Esophagus (tissue), 2 donors: ENCODE data around the gene C6orf15. TPM values are rescaled to one million over a fixed set of nuclear protein-coding genes. Genes with fewer than 3 reads are reported as not detected.
"Not testable (repeated sequence)": the region's sequence is repeated elsewhere in the genome, so short reads cannot be mapped to it uniquely, and the experiment has no call there.

Source experiments
- H3K27ac ChIP-seq, 2 donors: one replicate each; pipeline ENCODE4 v1.5.1; 2013; ENCODE audit warnings: low read depth in 2 of 2, mild to moderate bottlenecking in 2 of 2, inconsistent platforms in 1 of 2, low read length in 1 of 2, moderate library complexity in 1 of 2
- H3K27me3 ChIP-seq, 2 donors: one replicate each; pipeline ENCODE4 v1.6.1; 2013; ENCODE audit warnings: low read length in 2 of 2, control low read depth in 1 of 2, mild to moderate bottlenecking in 1 of 2; ENCODE audit not compliant: insufficient read depth in 2 of 2, control insufficient read depth in 1 of 2
- H3K36me3 ChIP-seq, 2 donors: one replicate each; pipeline ENCODE4 v1.6.1; 2013; ENCODE audit warnings: low read length in 1 of 2; ENCODE audit not compliant: control insufficient read depth in 2 of 2, insufficient read depth in 2 of 2
- H3K4me1 ChIP-seq, 2 donors: one replicate each; pipeline ENCODE4 v1.6.1; 2013; ENCODE audit warnings: low read length in 1 of 2; ENCODE audit not compliant: control insufficient read depth in 2 of 2, insufficient read depth in 2 of 2
- H3K4me3 ChIP-seq, 2 donors: one replicate each; pipeline ENCODE4 v1.5.1; 2013; ENCODE audit warnings: low read length in 2 of 2, mild to moderate bottlenecking in 2 of 2, low read depth in 1 of 2, moderate library complexity in 1 of 2
- H3K9me3 ChIP-seq, 2 donors: one replicate each; pipeline ENCODE4 v1.6.1; 2013; ENCODE audit warnings: mild to moderate bottlenecking in 2 of 2, low read depth in 1 of 2, low read length in 1 of 2, moderate library complexity in 1 of 2; ENCODE audit not compliant: control insufficient read depth in 2 of 2, insufficient read depth in 1 of 2
- WGBS, 2 donors: extraction: QIAGEN DNeasy Blood & Tissue Kit; methylation state at CpG; one replicate each; pipeline ENCODE4 v1.1.7; 2013; 5-methylcytosine and 5-hydroxymethylcytosine counted together
- polyA plus RNA-seq, 2 donors: library from polyadenylated mRNA; stranded (reverse); fragments of 200-250 nt; gene quantifications; one replicate each; pipeline ENCODE4 v1.2.3, GENCODE V29; 2013
- donor health status: healthy with polysubstance abuse.
- donor health status: Bipolar disorder and iron deficiency.

Gene C6orf15
- polyA plus RNA-seq, 2 donors: 0.08 TPM; not detected in 1

DNA sequence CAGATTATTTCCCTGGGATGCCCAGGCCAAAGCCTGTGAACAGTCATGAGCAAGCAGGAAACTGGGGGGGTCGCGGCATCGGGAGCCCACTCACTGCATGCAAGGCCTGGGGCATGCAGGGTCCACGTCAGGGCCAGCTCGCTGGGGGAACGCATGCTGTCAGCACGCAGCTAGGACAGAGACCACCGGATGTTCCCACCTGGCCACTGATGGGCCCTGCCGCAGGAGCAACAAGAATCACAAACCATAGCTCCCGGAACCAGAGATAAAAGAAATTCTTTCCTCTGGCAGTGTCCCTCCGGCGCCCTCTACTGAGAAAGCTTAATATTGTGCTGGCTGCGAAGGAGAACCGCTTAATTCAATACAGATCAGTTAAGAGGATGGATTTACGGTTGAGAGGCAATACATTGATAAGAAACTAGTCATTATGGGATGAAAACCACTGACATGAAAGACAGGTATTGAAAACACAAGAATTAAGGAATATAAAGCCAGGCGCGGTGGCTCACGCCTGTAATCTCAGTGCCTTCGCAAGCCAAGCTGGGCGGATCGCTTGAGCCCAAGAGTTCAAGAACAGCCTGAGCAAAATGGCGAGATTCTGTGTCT is 32.6 kb downstream of the C6orf15 start:
- Histone ChIP-seq H3K4me3 (no peak overlapping the region), H3K27ac (no peak overlapping the region), H3K4me1 (peaks cover 0 to 3% of the 10 kb centered on the region in 2 donors), H3K9me3 (no peaks in the 10 kb centered on the region), H3K27me3 (no peaks in the 10 kb centered on the region), H3K36me3 (no peaks in the 10 kb centered on the region)
- WGBS, 2 donors: 22 to 23% methylated on average over 22 of the region's 22 CpGs

DNA sequence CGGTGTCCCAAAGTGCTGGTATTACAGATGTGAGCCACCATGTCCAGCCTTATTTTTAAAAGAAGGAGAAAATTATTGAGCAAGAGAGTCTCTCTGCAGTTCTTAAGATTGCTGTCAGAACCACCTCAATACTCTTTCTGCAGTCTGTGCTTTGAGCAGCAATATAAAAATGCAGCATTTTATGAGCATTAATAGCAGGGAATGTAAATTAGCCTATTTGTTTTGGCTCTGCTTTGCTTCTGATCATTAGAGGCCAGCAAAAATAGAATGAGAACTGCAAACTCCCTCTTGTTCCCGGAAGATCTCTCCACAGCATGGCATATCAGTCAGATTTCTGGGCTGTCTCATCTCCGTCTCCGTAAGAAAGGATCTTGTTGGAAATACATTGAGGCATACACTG is 35.8 kb downstream of the C6orf15 start:
- peaks cover 0 to 3% of the 10 kb centered on the region in 2 donors for H3K4me1 ChIP-seq
- 86 to 89% methylated on average over 4 of the region's 4 CpGs for WGBS, 2 donors
- no peaks in the 10 kb centered on the region for H3K36me3 ChIP-seq
- no peaks in the 10 kb centered on the region for H3K27me3 ChIP-seq
- H3K4me3 ChIP-seq: no peak overlapping the region
- no peak overlapping the region for H3K27ac ChIP-seq
- no peaks in the 10 kb centered on the region for H3K9me3 ChIP-seq

DNA sequence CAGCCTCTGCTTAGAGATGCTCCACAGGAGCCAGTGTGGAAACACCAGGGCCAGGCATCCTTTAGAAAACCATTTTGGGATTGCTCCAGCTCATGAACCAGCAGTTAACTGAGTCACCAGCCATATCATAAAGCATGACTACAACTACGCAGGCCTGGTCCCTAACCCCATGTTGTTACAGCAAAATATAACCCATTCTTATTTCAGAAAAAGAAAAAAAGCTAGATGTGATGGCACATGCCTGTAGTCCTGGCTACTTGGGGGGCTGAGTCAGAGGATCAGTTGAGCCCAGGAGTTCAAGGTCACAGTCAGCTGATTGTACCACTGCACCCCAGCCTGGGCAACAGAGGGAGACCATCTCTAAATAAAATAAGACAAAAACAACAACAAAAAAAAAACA is 36.8 kb downstream of the C6orf15 start:
- Histone ChIP-seq H3K9me3 (no peaks in the 10 kb centered on the region), H3K4me3 (no peak overlapping the region), H3K27ac (no peak overlapping the region), H3K27me3 (no peaks in the 10 kb centered on the region), H3K36me3 (no peaks in the 10 kb centered on the region), H3K4me1 (peaks cover under 1 to 7% of the 10 kb centered on the region in 2 donors)
- WGBS, 2 donors: 61 to 85% methylated on average over 1 of the region's 1 CpG

DNA sequence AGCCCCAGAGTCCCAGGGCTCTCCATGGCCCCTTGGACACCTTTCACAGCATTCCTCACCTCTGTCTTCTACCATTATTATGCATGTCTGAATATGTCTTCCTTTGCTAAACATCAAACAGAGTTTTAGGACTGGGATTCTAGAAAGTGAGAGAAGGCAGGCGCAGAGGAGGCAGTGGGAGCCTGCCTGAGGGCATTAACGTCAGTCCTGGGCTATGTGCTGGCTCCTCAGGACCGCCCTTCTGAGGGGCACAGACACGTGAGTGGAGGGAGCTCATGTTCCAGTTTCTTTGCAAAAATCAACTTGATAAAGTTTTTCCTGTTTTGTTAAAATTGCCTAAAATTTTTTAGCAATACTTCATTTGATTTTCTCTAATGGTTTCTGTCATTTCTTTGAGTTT is 38.0 kb downstream of the C6orf15 start:
- peaks cover 2 to 6% of the 10 kb centered on the region in 2 donors for H3K4me1 ChIP-seq
- no peaks in the 10 kb centered on the region for H3K9me3 ChIP-seq
- H3K27me3 ChIP-seq: no peaks in the 10 kb centered on the region
- H3K4me3 ChIP-seq: no peak overlapping the region
- H3K36me3 ChIP-seq: no peaks in the 10 kb centered on the region
- no peak overlapping the region for H3K27ac ChIP-seq
- WGBS, 2 donors: 58 to 59% methylated on average over 4 of the region's 4 CpGs

DNA sequence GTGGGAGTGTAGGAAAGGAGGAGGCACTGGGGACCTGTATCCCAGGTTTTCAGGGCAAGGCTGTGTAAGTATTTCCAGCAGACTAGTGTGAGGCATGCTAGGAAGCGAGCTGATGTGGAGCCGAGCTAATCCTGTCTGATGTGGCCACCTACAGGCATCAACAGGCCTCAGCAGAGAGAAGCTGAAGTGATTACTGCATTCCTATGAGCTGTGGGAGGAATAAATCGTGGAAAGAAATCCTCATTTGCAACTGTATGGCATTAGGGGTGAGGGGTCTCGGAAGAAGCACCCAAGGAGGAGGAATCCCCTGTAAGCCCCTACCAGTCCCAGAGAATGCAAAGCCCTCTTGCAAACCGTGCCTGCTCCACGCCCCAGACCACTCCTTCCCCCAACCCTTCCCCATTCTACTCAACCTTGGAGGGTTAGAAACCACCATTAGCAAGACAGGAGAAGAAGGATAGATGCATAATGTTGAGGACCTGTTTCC is 41.6 kb downstream of the C6orf15 start:
- H3K4me1 ChIP-seq: peaks cover 2 to 6% of the 10 kb centered on the region in 2 donors
- 30 to 40% methylated on average over 6 of the region's 6 CpGs for WGBS, 2 donors

DNA sequence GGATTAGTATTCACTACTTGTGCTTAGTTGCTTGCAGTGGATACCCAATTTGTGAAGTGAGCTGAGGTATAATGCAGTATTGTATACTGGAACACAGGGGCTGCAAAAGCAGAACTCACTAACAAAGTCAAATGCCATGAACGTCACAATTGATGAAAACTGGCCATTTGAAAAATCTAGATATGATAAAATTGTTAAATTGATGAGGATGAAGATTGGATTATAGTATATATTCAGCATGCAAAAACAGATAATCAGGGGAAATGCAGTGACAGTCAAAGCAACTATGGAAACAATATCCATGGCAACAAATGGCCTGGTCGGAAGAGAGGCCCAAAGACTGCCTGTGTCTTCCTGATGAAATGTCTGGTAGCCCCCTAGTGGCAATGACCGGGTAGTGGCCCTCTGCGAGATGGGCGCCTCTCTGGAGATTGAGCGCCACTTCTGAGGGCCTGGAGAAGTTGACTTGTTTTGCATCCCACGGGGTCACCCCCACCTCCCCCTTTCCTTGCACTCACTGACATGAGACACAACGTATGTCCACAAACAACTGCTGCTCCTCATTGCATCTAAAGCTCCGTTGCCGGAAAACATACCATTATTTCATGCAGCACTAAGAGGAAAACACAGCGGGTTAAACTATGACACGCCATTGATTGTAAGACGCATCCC is 43.6 kb downstream of the C6orf15 start:
- WGBS, 2 donors: 45 to 53% methylated on average over 13 of the region's 13 CpGs
- no peaks in the 10 kb centered on the region for H3K36me3 ChIP-seq
- H3K27ac ChIP-seq: peak overlapping the region in 1 of 2 donors; percentile 9
- H3K4me3 ChIP-seq: no peak overlapping the region
- peaks cover 2 to 6% of the 10 kb centered on the region in 2 donors for H3K4me1 ChIP-seq
- H3K27me3 ChIP-seq: no peaks in the 10 kb centered on the region
- no peaks in the 10 kb centered on the region for H3K9me3 ChIP-seq

More for the DNA sequence above, 41.6 kb downstream of the C6orf15 start:
- peak overlapping the region in 1 of 2 donors; percentile 29 for H3K27ac ChIP-seq
- no peaks in the 10 kb centered on the region for H3K36me3 ChIP-seq
- H3K9me3 ChIP-seq: no peaks in the 10 kb centered on the region
- no peak overlapping the region for H3K4me3 ChIP-seq
- H3K27me3 ChIP-seq: no peaks in the 10 kb centered on the region

DNA sequence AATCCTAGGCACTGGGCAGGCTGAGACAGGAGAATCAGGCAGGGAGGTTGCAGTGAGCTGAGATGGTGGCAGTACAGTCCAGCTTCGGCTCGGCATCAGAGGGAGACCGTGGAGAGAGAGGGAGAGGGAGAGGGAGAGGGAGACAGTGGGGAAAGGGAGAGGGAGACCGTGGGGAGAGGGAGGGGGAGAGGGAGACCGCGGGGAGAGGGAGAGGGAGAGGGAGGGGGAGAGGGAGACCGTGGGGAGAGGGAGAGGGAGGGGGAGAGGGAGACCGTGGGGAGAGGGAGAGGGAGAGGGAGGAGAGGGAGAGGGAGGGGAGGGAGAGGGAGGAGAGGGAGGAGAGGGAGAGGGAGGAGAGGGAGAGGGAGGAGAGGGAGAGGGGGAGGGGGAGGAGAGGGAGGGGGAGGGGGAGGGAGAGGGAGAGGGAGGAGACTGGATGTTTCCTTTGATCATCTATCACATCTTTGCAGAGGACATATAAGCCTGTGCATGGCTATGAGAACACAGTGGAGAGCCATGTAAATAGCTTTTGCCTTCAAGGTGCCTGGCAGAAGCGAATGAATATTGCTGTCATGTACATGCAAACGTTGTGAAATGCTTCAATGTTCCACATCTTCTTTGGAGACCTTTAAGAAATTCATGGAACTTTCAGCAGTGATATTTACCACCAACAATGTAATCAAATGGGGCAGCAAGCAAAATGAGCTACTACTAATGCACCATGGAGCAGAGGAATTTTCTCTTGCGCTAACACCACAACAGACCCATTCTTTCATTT is 44.3 kb downstream of the C6orf15 start:
- H3K27ac ChIP-seq: peak overlapping the region in 1 of 2 donors; percentile 38
- not testable (repeated sequence) for H3K36me3 ChIP-seq, H3K27me3 ChIP-seq, H3K4me1 ChIP-seq, H3K4me3 ChIP-seq, H3K9me3 ChIP-seq
- WGBS, 2 donors: 60 to 68% methylated on average over 5 to 7 of the region's 11 CpGs

DNA sequence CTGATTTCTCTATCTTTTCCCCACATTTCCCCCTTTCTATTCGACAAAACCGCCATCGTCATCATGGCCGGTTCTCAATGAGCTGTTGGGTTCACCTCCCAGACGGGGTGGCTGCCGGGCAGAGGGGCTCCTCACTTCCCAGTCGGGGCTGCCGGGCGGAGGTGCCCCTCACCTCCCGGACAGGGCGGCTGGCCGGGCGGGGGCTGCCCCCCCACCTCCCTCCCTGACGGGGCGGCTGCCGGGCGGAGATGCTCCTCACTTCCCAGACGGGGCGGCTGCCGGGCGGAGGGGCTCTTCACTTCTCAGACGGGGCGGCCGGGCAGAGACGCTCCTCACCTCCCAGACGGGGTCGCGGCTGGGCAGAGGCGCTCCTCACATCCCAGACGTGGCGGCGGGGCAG is 45.3 kb downstream of the C6orf15 start:
- 88 to 91% methylated on average over 20 to 22 of the region's 32 CpGs for WGBS, 2 donors
- H3K4me1 ChIP-seq, H3K4me3 ChIP-seq, H3K27me3 ChIP-seq, H3K27ac ChIP-seq, H3K9me3 ChIP-seq, H3K36me3 ChIP-seq: not testable (repeated sequence)

DNA sequence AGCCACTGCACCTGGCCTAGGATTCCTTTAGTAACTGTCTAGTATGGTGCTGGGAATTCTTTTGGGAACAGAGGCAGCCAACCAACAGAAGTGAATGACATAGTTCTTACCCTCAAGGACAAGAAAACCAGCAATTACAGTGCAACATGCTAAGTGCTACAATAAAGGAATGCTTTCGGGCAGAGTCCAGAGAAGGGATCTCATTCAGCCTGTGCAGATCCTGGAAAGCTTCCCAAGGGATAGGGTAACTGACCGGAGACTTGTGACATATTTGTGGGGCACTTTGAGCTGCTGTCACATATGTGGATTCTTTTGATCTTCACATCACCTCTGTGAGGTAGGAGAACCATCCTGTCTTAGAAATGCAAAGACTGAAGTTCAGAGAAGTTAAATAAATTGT is 46.8 kb downstream of the C6orf15 start:
- Histone ChIP-seq H3K4me3 (no peak overlapping the region), H3K27ac (no peak overlapping the region), H3K27me3 (no peaks in the 10 kb centered on the region), H3K36me3 (no peaks in the 10 kb centered on the region), H3K9me3 (no peaks in the 10 kb centered on the region), H3K4me1 (peaks cover 2% of the 10 kb centered on the region in 2 donors)
- 51 to 68% methylated on average over 2 of the region's 2 CpGs for WGBS, 2 donors
